Stimulated activated CD8-positive, alpha-beta memory T cell treated with anti-CD3 and anti-CD28 coated beads, Interleukin-7, amount 100 ng/mL, for 48 hours (primary cell): Measurements from ENCODE around the gene MMP25.
"Not testable (repeated sequence)": the region's sequence is repeated elsewhere in the genome, so short reads cannot be mapped to it uniquely, and the experiment has no call there.

ENCODE experiments used
- DNase-seq, 2 donors: peaks; one replicate each; pipeline ENCODE4 v3.0.0-alpha.2; 2020; ENCODE audit warnings: low read depth in 1 of 2; ENCODE audit errors: extremely low read depth in 1 of 2

Gene MMP25

DNA sequence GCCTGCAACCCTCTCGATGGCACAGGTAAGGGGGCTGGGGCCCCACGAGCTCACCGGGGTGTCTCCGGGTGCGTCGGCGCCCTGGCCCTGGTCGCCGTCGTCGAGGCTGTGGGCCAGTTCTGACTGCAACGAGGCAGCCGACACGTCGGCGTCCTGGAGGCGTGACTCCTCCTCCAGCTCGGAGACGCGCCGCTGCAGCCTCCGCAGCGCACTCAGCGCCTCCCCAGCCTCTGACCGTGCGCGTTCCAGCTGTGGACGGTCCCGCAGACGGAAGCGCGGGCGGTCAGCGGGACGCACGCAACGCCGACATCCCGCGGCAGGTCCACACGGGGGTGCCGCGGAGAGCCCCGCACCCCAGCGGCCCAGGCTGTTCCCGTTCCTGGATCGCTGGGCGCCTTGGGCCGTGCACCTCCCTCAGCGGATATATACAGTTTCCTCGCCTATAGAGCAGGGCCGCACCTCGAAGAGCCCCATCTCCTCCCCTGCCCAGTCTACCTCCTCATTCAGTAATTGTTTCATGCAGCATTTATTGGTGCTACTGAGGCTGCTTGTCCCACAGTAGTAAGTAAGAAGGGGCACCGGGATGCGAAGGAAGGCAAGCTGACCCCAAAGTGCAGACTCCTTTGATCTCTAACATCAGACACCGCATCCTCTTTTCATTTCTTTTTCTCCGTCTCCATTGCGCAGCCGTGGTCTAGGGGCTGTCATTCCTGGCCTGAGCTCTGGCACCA lies 16.7 kb upstream of the MMP25 start:
- no peak for DNase-seq

DNA sequence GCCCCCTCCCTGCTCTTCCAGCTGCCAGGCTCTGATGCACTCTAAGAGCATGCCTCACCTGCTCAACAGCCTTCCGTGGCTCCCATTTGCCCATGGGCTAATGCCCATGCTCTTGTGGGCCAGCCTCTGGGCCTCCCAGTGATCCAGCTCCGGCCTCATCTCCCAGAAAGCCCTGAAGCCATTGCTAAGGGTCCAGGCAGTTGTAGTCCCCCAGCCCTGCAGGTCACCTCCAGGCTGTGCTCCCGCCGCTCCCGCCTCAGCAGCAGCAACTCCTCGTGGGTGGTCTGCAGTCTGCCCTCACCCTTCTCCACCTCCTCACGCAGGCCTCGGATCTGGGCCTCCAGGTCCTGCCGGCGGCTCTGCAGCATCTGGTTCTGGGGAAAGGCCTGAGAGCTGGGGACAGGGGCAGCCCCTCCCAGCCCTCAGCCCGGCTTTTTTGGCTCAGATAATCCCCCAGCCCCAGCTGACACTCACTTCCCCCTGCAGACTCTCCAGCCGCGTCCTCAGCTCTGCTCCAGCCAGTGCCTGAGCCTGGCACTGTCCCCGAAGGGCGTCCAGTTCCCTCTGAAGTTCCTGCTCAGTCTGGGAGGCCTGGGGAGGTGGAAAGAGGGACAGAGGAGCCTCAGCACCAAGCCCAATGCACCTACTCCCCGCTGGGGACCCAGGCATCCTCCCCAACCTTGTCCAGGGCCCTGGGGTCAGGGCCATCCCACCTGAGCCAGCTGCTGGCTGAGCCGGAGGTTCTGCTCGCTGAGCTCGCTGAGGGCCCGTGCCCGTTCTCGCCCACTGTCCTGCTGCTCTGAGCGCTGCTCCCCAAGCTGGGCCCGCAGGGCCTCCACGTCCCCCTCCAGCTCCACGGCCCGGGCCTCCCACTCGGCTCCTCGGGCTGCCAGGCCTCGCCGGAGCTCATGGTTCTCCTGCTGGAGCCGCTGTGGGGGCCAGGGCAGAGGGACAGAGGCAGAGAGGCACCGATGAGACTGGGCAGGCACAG lies 15.8 kb upstream of the MMP25 start:
- DNase-seq, result no peak

DNA sequence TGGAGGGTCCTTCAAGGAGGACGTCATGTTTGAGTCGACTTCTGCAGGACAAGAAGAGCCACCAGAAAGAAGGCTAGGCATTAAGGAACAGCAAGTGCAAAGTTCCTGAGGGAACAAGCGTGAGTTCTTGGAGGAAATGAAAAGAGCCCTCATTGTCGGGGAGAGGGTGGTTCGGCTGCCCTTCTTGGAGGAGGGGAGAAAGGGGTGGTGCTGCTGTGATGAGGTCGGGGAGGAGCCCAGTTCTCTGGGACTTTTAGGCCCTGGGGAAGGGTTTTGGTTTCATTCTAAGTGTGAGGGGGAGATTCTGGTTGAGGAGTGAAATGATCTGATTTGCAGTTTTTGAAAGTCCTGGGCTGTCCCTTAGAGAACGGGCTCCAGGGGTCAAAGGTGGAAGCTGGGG lies 13.7 kb upstream of the MMP25 start:
- DNase-seq, result no peak

DNA sequence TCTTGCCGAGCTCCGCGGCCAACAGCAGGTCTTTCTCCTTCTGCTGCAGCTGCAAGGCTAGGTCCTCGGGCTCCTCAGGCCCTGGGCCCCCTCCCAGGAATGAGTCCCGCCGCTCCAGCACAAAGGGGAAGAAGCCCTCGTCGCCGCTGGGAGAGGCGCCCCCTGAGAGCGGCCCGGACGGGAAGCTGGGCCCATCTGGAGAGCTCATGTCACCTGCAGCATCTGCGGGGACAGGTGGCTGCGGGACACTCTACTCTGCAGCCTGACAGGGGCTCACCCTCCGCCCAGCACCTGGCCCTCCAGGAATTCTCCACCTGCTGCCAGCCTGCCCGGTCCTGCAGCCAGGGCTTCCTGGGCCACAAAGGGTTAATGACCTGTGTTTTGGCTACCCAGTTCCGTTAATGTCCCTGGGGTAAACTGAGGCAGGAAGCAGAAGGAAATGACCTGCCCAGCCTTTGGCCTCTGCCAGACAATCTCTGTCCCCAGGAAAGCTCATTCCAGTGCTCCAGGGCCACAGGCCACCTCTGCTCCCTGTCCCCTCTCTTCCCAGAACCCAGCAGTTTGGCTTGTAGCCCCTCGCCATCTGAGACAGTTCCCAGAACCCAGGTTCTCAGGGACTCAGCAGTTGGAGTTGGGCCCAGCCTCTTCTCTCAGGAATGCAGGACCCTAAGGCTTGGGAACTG lies 10.9 kb upstream of the MMP25 start:
- DNase-seq, result no peak

DNA sequence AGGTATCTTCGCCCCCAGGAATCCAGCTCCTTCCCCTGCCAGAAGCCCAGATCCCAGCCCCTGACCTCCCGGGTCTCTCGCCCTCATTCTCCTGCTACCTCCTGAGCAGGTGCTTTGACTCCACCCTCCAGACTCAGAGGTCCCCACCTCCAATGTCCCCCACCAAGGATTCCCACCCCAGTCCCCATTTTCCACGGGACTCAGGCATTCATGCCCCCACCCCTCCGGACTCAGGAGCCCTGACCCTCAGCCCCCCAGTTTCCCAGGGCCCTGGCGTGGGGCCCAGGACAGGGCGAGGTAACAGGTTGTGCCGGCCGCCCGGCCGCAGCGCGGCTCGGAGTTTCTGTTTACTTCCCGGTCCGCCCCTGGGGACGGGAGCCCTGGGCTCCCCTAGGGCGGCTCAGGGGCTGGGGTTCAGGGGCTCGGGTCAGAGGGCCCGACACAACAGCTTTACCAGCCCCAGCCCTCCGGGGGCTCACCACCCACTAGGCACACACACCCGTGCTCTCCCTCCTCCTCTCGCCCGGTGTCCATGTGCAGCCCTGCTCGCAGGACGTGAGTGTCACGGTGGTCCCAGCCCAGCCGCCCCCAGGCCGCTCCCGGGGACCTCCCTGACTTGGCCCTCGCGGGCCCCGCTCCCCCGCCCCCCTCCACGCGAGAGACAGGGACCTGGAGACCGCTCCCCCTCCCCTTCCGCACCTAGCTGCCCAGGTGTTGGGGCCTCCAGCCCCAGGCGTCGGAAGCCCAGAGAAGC lies 10.2 kb upstream of the MMP25 start:
- no peak for DNase-seq

DNA sequence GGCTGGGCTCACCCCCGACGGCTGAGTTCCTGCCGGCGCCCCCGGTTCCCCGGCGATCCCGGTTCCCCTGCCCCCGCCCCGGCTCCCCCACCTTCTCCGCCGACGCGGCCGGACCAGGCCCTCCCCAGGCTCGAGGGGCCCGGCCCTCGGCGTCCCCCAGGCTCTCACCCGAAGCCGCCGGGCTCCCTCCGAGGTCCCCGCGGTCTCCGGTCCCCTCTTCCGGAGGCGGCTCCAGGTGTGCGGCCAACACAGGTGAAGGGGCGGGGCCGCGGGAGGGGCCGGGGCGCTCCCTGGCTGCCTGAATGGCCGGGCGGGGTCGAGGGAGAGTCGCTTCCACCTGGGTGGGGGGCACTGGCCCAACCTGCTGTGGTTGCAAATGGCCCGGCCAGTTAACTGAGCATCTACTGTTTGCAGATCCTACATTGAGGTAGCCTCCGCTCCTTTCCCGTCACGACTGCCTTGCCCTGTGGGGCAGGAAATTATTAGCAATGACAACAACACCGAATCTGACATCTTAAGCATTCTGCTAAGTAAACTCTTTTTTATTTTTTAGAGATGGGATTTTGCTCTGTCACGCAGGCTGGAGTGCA lies 9.5 kb upstream of the MMP25 start, which contains the start of gene BICDL2:
Gene BICDL2, minus strand, starts transcription at position 219 of the 590 bp plus-strand sequence. CDS start 1,448 bp downstream, outside the sequence.
- DNase-seq, result no peak

DNA sequence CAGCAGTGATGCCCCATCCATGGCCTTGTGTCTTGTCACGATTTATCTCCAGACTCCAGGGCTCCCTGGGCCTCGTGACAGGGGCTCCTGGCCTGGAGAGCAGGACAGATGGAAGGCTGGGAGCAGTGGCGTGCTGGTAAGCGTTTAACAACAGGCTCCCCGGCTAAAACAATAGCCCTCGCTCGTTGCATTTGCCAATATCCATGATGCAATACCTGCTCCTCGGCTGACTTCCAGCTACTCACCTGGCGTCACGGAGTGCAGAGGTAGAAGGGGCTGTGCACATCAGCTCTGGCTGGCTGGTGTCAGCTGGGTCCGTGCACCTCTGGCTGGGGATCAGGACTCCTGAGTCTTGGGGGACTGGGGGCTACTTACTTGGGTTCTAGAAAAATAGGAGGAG lies 8.1 kb upstream of the MMP25 start:
- DNase-seq, result no peak

DNA sequence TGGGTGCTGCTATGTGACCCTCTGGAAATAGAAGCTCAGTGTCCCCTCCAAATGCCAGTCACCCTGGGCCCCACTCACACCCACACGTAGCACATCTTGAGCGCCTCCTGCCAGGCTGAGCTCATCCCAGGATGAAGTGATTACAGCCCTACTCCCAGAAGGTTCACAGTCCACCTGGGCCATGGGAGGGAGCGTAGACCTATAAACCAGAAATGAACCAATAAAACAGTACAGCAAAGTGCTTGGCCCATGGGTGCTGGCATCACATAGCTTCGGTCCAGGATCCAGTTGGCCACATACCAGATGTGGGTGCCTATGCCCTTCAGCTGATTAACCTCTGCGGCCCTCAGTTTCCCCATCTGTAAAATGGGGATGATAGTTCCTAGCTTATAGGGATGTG lies 7.5 kb upstream of the MMP25 start:
- DNase-seq, result no peak

DNA sequence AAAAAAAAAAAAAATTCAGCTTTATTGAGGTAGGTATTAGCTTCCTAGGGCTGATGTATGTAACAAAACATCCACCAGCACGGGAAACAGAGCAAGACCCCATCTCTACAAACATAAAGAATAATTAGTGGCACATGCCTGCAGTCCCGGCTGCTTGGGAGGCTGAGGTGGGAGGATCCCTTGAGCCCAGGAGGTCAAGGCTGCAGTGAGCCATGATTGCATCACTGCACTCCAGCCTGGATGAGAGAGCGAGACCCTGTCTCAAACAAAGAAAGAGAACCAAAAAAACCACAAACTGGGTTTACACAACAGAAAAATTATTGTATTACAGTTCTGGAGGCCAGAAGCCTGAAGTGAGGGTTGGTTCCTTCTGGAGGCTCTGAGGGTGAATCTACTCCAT lies 4.0 kb upstream of the MMP25 start:
- DNase-seq, result no peak

DNA sequence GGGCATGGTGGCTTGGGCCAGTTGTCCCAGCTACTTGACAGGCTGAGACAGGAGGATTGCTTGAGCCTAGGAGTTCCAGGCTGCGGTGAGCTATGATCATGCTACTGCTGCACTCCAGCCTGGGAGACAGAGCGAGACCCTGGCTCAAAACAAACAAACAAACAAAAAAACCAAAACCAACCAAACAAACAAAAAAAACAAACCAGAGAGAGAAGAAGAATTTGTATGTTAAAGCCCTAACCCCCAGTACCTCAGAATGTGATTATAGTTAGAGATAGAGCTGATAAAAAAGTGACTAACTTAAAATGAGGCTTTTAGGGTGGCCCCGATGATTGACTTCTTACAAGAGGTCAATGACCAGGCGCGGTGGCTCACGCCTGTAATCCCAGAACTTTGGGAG lies 1.7 kb upstream of the MMP25 start:
- no peak for DNase-seq

DNA sequence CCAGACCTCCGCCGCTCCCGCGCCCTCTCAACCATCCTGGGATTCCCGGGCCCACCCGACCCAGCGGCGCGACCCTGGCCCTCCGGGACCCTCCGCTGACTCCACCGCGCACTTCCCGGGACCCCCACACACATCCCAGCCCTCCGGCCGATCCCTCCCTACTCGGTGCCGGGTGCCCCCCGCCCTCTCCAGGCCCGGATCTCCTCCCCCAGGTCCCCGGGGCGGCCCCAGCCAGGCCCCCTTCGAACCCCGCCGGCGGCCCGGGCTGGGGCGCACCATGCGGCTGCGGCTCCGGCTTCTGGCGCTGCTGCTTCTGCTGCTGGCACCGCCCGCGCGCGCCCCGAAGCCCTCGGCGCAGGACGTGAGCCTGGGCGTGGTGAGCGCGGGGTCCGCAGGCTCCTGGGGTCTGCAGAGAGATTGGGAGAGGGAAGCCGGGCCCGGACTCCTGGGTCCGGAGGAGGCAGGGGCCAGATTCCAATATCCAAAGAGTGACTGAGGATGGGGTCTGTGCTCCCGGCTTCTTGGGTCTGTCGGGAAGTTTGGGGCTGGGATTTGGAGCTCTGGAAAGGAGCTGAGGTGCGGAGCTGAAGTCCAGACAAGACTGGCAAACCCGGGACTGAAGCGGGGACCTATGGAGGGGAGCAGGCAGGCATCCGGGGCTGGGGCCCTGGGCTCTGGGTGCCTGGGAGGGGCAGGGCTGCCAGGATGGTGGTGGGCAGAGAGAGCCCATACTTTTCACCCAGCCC lies 453 bp downstream of the MMP25 start:
- DNase-seq, result no peak

DNA sequence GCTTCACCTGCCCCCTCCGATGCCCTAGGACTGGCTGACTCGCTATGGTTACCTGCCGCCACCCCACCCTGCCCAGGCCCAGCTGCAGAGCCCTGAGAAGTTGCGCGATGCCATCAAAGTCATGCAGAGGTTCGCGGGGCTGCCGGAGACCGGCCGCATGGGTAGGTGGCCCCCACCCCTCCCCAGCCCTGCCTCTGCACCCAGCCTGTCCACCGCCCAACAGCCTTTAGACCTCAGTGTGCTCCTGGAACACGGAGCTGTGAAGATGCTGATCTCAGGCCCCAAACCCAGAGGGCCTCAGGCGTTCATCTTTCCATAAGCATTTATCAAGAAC lies 993 bp downstream of the MMP25 start:
- DNase-seq, result no peak

DNA sequence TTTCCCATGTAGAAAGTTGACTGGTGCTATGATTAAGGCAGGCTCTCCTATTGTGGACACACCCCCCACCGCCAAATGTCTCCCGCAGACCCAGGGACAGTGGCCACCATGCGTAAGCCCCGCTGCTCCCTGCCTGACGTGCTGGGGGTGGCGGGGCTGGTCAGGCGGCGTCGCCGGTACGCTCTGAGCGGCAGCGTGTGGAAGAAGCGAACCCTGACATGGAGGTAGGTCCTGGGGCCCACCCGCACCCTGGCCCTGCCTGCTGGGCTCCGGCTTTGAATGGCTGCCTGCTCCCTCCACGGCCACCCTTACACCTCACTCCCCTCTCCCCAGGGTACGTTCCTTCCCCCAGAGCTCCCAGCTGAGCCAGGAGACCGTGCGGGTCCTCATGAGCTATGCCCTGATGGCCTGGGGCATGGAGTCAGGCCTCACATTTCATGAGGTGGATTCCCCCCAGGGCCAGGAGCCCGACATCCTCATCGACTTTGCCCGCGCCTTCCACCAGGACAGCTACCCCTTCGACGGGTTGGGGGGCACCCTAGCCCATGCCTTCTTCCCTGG lies 3.6 kb downstream of the MMP25 start:
- no peak for DNase-seq

DNA sequence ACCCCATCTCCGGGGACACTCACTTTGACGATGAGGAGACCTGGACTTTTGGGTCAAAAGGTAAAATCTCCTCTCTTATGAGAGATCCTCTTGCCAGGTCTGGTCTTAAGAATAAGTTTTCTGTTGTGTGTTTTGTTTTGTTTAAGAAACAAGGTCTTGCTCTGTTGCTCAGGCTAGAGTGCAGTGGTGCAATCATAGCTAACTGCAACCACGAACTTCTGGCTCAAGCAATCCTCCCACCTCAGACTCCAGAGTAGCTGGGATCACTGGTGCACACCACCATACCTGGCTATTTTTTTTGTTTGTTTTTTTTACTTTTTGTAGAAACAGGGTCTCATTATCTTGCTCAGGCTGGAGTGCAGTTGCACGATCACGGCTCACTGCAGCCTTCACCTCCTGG lies 4.1 kb downstream of the MMP25 start:
- no peak for DNase-seq

DNA sequence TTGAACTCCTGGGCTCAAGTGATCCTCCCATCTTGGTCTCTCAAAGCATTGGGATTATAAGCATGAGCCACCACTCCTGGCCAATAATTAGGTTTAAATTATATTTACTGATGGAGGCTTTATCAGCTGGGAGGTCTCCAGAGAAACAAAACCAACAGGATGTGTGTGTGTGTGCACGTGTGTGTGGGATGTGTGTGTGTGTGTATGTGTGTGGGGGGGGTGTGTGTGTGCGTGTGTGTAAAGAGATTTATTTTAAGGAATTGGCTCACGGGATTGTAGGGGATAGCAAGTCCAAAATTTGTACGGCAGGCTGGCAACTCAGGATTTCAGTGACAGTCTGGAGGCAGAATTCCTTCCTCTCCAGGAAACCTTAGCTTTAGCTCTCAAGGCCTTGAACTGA lies 4.6 kb downstream of the MMP25 start:
- DNase-seq, result no peak

DNA sequence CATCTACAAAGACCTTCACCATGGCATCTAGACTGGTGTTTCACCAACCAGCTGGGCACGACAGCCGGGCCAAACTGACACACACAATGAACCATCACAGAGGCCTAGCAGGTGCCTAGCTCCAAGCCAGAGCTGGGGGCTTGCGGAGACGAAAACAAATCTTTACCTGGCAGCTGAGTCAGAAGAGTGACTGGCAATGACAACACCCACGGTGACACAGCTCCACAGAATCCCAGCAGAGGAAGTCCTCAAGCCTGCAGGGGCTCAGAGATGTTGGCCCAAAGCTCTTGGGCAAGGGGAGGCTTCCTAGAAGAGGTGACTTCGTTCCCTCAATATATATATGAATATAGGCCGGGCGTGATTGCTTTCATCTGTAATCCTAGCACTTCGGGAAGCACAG lies 5.1 kb downstream of the MMP25 start:
- no peak for DNase-seq

DNA sequence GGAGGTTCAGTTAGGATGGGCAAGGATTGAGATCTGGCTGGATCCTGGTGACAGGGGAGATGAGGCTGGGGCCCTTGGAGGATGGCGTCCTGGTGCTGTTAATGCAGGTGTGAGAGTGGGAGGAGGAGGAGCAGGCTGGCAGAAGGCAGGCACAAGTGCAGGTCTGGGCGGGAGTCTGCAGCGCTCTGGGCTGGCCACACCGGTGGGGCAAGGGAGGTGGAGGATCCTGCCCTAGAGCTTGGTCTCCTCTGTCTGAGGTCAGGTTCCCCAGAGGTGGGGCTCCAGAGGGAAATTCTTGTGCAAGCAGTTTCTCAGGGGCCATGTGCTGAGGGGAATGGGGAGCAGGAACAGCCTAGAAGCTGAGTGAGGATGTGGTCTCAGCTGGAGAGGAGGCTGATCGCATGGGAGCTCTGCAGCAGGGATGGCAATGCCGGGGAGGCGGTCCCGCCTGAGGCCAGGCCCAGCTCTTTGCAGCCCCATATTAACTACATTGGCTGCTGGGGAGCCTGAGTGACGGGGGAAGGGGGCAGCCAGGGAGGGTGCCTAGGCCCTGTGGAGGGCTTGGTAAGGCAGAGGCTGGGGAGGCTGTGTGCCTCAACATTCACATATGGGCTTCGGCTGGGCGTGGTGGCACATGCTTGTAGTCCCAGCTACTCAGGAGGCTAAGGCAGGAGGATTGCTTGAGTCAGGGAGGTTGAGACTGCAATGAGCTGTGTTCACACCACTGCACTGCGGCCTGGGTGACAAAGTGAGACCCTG lies 6.4 kb downstream of the MMP25 start:
- not testable (repeated sequence) for DNase-seq

DNA sequence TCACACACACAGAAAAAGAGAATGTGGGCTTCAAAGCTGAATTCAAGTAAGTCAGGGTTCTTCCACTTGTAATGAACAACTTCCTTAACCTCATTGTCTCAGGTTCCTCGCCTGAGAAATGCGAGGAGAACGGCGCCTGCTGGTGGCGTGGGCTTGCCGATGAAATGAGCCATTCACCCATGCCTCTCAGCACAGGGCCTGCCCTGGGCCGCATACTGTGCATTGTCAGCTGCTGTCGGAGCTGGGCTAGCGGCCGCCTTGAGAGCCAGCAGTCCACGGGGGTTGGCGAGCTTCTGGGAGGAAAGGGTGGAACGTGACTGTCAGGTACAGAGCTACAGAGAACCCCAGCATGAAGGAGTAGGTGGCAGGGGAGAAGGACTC lies 7.0 kb downstream of the MMP25 start:
- DNase-seq, result not testable (repeated sequence)
